NCI-H128 (cell line): Measurements from ENCODE around the gene WDR88.
"Not testable (repeated sequence)": the region's sequence is repeated elsewhere in the genome, so short reads cannot be mapped to it uniquely, and the experiment has no call there.

Experiments used
- DNase-seq: peaks from one replicate; lab custom pipeline; 2025; ENCODE audit not compliant: unreplicated experiment; lab: John Stamatoyannopoulos, UW

The WDR88 gene

GRCh38 chr19:33126712-33127111, 5.2 kb upstream of the WDR88 start:
- not testable (repeated sequence) for DNase-seq

GRCh38 chr19:33129901-33130300, 2.0 kb upstream of the WDR88 start:
- DNase-seq: no peak

- no peak for DNase-seq
Measured at GRCh38 chr19:33130433-33130832, 1.5 kb upstream of the WDR88 start.

- DNase-seq: no peak
Measured at GRCh38 chr19:33132425-33132824, 511 bp downstream of the WDR88 start.

GRCh38 chr19:33133438-33134031, 1.6 kb downstream of the WDR88 start:
- DNase-seq: no peak

GRCh38 chr19:33134571-33135041, 2.7 kb downstream of the WDR88 start:
- no peak for DNase-seq

GRCh38 chr19:33139165-33139564, 7.3 kb downstream of the WDR88 start:
- DNase-seq: no peak

GRCh38 chr19:33143897-33144405, 12.0 kb downstream of the WDR88 start:
- peak; percentile 15 for DNase-seq

- DNase-seq: no peak
Measured at GRCh38 chr19:33146209-33146608, 14.3 kb downstream of the WDR88 start.

GRCh38 chr19:33147538-33147937, 15.6 kb downstream of the WDR88 start:
- DNase-seq: no peak

- no peak for DNase-seq
Measured at GRCh38 chr19:33150852-33151518, 19.1 kb downstream of the WDR88 start.

- no peak for DNase-seq
Measured at GRCh38 chr19:33152176-33152575, 20.3 kb downstream of the WDR88 start.

- DNase-seq: not testable (repeated sequence)
Measured at GRCh38 chr19:33152625-33153024, 20.7 kb downstream of the WDR88 start.

GRCh38 chr19:33154313-33154712, 22.4 kb downstream of the WDR88 start:
- DNase-seq: not testable (repeated sequence)

GRCh38 chr19:33156334-33156733, 24.4 kb downstream of the WDR88 start:
- DNase-seq: no peak

GRCh38 chr19:33157906-33158305, 26.0 kb downstream of the WDR88 start:
- no peak for DNase-seq

GRCh38 chr19:33158365-33158764, 26.5 kb downstream of the WDR88 start:
- no peak for DNase-seq

GRCh38 chr19:33159149-33159548, 27.2 kb downstream of the WDR88 start:
- no peak for DNase-seq

- no peak for DNase-seq
Measured at GRCh38 chr19:33159893-33160292, 28.0 kb downstream of the WDR88 start.

GRCh38 chr19:33161201-33161600, 29.3 kb downstream of the WDR88 start:
- no peak for DNase-seq

- DNase-seq: no peak
Measured at GRCh38 chr19:33163481-33163880, 31.6 kb downstream of the WDR88 start.

- not testable (repeated sequence) for DNase-seq
Measured at GRCh38 chr19:33166037-33166436, 34.1 kb downstream of the WDR88 start.

- DNase-seq: no peak
Measured at GRCh38 chr19:33167438-33167837, 35.5 kb downstream of the WDR88 start.
